GM12801 (cell line): ENCODE measurements around the gene RAB3B.

Experiments used
- TF ChIP-seq, protein P1 (sequence below): IDR thresholded peaks from one replicate; pipeline ENCODE4 v1.5.1; 2011; ENCODE audit warnings: control low read depth; ENCODE audit not compliant: insufficient read length; ENCODE audit errors: extremely low read depth

Gene RAB3B

DNA sequence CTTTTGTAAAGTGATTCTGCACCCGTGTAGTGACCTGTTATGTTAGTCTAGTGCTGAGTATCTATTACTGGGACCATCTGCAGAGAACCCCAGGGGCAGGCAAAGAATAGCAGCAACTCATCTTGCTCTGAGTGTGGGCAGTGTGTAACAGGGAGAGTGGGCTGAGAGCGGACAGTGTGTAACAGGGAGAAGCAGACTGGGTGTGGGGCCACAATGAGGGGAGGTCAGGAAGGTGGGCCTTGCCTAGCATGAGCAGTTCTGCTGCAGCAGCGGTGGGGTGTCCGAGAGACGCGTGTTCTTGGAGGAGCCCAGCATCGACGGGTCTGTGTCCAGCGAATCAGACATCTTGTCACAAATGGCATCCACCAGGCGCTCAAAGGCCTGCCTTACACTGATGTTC lies 70.8 kb downstream of the RAB3B start:
- TF ChIP-seq, protein P1, sequence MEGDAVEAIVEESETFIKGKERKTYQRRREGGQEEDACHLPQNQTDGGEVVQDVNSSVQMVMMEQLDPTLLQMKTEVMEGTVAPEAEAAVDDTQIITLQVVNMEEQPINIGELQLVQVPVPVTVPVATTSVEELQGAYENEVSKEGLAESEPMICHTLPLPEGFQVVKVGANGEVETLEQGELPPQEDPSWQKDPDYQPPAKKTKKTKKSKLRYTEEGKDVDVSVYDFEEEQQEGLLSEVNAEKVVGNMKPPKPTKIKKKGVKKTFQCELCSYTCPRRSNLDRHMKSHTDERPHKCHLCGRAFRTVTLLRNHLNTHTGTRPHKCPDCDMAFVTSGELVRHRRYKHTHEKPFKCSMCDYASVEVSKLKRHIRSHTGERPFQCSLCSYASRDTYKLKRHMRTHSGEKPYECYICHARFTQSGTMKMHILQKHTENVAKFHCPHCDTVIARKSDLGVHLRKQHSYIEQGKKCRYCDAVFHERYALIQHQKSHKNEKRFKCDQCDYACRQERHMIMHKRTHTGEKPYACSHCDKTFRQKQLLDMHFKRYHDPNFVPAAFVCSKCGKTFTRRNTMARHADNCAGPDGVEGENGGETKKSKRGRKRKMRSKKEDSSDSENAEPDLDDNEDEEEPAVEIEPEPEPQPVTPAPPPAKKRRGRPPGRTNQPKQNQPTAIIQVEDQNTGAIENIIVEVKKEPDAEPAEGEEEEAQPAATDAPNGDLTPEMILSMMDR, result no peak

DNA sequence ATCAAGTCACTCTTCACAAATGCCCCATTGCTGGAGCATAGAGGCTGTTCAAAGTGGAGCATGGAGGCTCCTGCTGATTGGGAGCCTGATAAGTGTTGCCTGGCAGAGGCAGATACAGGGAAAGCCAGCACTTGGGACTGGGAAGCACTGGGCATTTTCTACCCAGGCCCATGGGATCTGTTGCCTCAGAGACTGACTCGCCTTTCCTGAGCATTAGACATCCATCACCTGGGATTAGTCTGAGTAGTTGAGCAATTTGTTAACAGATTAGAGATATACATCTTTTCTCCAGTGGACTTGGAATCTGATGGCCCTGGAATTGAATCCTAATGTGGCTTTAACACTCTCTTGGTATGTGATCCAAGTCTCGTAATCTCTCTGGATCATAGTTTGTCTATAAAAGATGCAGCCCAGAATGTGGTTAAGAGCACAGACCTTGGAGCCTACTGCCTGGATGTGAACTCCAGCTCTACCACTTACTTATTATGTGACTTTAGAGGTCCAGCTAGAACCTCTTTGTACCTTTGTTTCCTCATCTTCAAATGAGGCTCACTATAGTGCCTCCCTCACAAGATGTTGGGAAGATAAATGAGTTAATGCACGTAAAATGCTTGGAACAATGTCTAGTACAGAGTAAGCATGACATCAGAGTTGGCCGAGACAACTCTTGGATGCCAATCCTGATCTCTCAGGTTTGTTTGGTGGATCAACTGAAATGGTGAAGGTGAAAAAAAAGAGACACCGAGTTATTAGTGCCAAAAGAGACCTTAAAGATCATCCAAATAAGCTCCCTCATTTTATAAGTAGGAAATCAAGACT lies 73.7 kb downstream of the RAB3B start:
- TF ChIP-seq, protein P1, result no peak

DNA sequence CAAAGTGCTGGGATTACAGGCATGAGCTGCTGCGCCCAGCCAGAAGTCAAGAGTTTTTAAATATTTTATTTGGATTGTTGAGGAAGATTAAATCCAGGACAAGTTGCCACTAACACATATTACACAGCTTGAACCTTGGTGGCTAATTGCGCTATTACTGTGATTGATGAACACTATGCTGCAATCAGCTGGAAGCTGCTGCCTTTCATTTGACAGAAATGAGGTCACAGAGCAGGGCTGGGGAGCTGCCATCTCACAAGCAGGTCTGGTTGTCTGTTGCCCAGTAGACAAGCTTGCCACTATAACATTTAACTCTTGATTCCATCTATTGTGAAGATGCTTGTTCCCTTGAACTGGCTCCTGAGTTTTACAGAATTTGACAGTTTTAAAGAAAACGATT lies 74.5 kb downstream of the RAB3B start:
- TF ChIP-seq, protein P1, result no peak

DNA sequence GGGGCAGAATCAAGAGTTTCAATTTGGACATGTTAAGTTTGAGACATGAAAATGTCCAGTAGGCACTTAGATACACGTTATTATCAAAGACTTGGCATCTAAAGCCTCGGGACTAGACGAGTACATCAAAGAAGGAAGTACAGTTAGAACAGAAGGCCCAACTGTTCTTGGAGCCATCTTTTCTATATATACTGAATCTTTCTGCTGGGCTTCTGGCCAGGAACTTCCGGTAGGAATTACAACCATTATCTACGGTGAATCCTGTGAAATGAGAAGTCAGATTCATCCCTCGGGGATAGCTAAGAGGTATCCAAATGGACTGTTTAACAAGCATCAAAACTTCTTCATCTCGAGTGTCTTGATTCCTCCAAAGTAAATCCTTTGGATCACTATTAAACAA lies 77.6 kb downstream of the RAB3B start:
- TF ChIP-seq, protein P1, result no peak

DNA sequence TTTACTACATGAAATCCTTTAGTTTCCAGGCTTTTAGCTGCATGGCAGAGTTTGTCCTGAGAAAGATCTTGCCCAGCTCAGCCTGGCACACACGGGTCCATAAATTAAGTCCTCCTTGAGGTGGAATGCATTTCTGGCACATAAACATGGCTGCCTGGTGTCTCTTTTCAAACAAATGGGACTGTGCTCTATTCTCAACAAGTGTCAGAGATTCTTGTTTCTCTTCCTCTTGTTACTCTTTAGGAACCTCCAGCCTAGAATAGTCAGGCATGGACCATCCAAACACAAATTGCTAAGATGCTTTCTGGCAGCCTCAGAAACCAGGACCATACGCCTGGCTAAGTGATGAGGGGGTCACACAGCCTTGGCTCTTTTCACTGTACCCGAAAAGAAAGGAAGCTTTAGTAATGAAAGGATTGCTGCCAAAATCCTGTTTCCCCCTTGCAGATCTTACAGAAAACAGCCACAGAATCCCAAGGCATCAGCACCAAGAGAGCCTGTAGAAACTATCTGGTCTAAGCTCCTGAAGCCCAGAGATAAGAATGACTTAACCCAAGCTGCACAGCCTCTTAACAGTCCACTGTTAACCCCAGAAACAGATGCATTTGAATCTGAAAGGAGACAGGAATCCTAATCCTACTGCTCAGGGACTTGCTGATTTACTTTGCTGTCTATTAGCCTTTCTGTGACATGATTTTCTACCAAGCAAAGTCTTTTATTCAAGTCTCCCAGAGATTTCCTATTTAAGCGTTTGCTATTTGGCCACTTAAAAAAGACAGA lies 80.1 kb downstream of the RAB3B start:
- TF ChIP-seq, protein P1, result no peak

DNA sequence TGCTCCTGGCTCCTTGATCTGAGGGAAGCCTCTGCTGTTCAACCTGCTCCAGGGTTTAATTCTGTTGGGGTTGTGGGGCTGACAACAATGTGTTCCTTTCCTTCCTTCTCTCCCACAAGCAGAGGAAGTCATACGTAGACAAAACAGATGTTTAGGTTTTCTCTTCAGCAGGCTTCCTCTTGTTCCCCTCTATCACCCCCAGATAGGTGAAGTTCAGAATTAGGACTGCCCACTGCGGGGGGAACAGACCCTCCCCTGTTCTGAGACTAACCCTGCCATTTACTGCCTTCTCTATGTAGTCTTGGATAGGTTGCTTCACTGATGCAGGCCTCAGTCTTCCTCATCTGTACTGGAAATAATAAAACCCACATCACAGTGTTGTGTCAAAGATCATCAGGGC lies 82.0 kb downstream of the RAB3B start:
- TF ChIP-seq, protein P1, result no peak

DNA sequence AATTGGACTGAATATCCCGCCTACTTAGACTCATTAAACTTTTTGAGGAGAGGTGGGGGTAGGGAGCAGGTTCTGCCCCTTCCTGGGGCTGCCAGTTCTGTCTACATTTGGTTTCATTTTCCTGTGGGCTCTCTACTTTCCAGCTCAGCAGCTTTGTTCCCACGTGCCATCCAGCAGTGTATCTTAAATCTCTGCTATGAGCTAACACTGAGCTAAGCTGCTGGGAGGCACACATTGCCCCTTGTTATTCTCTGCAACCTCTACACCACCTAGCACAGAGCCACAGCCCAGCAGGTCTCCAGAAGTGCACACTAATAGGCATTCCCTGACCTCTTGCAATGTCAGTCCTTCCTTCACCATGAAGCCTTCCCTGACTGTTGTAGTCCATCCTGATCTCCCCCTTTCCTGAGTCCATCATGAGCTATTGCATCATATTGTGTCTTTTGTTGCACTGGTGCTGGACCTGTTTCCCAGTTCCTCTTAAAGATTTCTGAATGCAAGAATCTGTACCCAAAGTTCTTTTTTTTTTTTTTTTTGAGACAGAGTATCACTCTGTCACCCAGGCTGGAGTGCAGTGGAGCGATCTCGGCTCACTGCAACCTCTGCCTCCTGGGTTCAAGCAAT lies 83.3 kb downstream of the RAB3B start:
- TF ChIP-seq, protein P1, result no peak
